22Rv1 (cell line): ENCODE measurements around the gene C1R.

Source experiments
- H3K27ac ChIP-seq: fragments of 450-650 bp; 2 replicates; pipeline ENCODE4 v1.5.1; 2017
- ZFX ChIP-seq: fragments of 450-650 bp; IDR thresholded peaks from 2 replicates; pipeline ENCODE4 v1.6.1; 2017; ENCODE audit warnings: antibody characterized with exemption, borderline replicate concordance
- TF ChIP-seq, protein P1 (sequence below): fragments of 450-650 bp; IDR thresholded peaks from 2 replicates; pipeline ENCODE4 v1.5.1; 2017; ENCODE audit warnings: mild to moderate bottlenecking

The C1R gene

DNA sequence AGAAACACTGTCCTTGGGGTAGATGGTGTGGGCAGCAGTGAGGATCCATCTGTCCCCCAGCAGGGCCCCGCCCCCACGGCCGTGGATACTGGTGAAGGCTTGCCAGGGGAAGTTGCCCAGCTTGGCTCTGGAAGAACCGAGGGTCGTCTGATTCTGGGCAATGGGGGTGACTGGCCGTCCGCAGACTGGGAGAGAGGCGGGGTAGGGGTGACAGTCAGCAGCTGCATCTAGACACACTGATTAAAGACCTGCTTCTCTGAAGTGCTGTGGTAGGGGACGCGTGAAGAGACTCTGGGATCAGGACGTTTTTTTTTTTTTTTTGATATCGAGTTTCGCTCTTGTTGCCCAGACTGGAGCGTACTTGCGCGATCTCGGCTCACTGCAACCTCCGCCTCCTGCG is 4.7 kb upstream of the C1R start:
- TF ChIP-seq, protein P1, sequence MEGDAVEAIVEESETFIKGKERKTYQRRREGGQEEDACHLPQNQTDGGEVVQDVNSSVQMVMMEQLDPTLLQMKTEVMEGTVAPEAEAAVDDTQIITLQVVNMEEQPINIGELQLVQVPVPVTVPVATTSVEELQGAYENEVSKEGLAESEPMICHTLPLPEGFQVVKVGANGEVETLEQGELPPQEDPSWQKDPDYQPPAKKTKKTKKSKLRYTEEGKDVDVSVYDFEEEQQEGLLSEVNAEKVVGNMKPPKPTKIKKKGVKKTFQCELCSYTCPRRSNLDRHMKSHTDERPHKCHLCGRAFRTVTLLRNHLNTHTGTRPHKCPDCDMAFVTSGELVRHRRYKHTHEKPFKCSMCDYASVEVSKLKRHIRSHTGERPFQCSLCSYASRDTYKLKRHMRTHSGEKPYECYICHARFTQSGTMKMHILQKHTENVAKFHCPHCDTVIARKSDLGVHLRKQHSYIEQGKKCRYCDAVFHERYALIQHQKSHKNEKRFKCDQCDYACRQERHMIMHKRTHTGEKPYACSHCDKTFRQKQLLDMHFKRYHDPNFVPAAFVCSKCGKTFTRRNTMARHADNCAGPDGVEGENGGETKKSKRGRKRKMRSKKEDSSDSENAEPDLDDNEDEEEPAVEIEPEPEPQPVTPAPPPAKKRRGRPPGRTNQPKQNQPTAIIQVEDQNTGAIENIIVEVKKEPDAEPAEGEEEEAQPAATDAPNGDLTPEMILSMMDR: no peak
- TF ChIP-seq ZFX: no peak
- H3K27ac ChIP-seq: no peak overlapping the region

DNA sequence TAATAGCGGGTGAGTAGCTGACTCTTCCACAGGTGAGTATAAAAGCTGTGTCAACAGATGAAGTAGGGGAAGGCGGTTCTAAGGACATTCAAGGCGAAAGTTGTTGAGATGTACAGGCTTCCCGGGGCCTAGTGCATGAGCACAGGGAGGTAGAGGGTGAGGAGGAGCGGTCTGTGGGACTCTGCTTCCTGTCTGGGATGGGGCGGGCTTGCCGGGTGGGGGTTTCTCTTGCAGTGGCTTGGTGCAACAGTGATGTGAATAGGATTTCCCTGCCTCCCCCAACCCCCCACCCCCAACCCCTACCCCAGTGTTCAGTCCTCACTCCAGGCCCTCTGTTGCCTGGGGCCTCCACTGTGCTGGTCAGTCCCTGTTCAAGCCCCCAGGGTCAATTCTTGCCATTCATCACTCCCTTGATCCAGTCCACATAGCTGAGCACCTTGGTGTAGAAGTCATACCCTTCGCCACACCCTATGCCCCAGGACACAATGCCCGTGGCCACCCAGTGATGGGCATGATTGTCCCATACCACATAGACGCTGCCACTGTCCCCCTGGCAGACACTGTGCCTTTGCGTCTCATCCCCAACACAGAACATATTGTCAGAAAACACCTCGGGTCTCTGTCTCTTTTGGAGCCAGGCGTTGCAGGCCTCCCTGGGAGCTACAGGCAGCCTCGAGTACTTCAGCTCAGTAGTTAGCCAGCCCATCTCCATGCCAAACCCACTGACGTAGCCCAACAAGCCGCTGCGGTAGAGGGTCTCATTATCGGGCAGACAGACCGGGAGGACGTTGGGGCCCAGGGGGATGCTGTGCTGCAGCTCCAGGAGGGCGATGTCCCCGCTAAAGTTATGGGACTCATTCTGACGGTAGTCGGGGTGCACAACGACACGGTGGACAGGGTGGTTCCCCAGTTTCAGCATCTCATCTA is 4.0 kb upstream of the C1R start:
- no peak overlapping the region for H3K27ac ChIP-seq
- TF ChIP-seq, protein P1: no peak
- no peak for TF ChIP-seq ZFX

DNA sequence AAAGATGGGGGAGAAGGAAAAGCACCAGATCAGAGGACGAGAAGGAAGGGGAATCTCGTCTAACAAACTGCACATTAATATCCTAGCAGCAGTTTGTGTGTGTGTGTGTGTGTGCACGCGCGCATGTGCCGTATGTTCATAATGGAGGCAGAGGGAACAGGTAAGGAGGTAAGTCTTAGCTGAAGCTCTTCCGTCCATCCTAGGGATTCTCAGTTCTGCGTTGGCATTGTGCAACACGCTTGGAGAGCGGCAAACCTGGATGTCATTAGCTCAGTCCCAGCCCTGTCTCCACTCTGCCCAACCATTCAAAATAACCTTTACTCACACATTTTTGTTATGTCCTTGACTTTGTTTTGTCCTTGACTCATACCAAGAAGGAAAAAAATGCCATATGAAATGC is 1.6 kb upstream of the C1R start:
- H3K27ac ChIP-seq: no peak overlapping the region
- TF ChIP-seq, protein P1: no peak
- no peak for TF ChIP-seq ZFX

DNA sequence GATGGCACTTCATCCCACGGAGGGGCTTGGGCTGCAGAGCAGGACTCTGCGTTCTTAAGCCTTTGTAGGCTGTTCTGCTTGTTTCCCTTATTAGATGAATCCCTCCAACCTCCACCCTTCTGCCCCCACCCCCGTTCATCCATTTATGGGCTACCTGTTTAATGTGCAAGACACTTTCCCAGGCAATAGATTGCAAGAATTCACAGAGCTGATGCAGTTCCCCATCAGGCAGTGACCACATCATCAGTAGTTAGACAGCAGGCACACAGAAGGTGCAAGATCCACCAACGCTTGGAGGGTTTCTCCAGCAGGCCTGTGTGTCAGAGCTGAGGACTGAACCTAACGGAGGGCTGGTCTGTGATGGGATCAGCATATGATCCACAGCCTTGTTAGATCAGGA is 1.2 kb upstream of the C1R start:
- TF ChIP-seq, protein P1: no peak
- TF ChIP-seq ZFX: no peak
- H3K27ac ChIP-seq: no peak overlapping the region

DNA sequence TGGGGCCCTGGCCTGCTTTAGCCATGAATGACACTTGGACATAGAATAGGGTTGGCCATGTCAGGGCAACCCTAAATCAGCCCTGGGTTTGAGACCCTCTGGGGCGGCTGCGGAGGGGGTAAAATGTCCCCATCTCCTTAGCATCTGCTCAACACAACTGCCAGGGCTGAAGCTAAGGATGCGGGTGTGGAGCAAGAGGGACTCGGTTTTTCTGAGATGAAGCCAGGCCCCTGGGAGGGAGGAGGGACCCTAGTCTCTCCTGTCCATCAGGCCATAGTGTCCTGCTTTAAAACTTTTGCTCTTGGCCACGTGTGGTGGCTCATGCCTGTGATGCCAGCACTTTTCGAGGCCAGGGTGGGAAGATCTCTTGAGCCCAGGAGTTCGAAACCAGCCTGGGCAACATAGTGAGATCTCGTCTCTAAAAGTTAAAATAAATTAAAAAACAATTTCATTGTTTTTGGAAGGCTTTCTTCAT is 778 bp upstream of the C1R start:
- no peak overlapping the region for H3K27ac ChIP-seq
- TF ChIP-seq ZFX: no peak
- TF ChIP-seq, protein P1: no peak

DNA sequence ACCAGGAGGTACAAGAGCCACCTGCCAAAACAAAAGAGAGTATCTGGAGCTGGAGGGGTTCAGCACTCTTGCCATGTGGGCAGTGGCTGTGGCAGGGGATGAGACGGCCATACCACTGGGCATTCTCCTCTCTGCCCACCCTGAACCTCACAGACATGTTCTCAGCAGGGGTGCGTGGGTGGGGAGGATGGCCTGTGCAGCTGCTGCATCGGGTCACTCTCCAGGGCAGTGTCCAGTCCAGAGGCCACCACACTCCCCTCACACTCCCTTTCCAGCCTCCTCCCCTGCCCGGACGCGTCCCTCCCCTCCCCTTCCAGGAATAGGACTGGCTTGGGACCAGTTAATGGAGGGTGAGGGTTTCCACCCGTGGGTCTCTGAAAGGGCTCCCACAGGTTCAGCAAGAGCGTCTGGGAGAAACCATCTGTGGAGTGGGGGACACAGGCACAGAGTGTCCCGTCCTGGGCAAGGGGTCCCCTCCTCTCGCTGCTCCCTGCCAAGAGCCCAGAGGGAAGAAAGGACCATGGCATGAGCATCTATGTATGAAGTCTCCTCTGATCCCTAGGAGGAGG is 501 bp downstream of the C1R start:
- TF ChIP-seq ZFX: no peak
- TF ChIP-seq, protein P1: no peak
- no peak overlapping the region for H3K27ac ChIP-seq

DNA sequence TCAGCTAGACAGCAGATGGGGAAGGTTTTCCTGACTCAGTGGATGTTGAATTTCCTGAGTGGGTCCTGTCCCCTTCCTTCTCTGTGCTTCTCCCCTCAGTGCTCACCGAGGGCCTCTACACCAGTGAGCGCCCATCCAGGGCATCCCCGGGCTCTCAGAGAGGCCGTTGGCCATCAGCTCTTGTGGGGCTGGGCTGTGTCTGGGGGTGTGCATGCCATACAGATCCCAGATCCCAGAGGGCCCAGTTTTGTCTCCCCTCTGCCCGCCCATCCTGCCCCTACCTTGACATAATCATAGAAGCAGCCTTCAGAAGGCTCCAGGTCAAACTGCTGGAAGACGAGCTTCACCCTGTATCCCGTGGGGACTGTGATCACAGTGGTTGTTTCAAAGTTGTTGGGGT is 1.1 kb downstream of the C1R start:
- TF ChIP-seq, protein P1: no peak
- TF ChIP-seq ZFX: no peak
- no peak overlapping the region for H3K27ac ChIP-seq
